ENCODE measurements around the gene IER2. TPM values are rescaled to one million over a fixed set of nuclear protein-coding genes. Genes with fewer than 3 reads are reported as not detected.

Gene IER2
- total RNA-seq, 1 experiment from 2014 or later, result 80.4 TPM

DNA sequence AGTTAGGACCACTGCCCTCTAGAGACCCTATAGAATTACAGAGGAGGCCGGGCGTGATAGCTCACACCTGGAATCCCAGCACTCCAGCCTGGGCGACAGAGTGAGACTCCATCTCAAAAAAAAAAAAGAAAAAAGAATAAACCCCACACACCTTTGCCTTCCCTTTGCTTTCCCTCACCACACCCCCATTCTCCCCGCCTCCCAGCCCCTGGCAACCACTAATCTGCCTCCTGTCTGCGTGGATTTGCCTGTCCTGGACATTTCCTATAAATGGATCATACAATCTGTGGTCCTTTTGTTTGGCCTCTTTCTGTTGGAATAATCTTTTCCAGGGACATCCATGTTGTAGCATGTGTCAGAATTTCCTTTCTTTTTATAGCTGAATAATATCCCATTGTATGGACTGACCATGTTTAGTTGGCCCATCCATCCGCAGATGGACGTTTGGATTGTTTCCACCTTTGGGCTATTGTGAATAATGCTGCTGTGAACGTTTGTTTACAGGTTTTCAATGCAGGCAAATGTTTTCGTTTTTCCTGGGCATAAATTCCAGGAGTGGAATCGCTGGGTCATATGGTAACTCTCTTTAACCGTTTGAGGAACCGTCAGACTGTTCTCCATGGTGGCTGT is 16.9 kb upstream of the IER2 start:
- ATAC-seq (no peak), DNase-seq (ENCODE audit: low read depth, low spot score) (no peak)
- no peak for TF ChIP-seq POLR2AphosphoS5 (IDR thresholded peaks at IDR 0.05; ENCODE audit: low read depth, low read length)
- TF ChIP-seq, protein P1, sequence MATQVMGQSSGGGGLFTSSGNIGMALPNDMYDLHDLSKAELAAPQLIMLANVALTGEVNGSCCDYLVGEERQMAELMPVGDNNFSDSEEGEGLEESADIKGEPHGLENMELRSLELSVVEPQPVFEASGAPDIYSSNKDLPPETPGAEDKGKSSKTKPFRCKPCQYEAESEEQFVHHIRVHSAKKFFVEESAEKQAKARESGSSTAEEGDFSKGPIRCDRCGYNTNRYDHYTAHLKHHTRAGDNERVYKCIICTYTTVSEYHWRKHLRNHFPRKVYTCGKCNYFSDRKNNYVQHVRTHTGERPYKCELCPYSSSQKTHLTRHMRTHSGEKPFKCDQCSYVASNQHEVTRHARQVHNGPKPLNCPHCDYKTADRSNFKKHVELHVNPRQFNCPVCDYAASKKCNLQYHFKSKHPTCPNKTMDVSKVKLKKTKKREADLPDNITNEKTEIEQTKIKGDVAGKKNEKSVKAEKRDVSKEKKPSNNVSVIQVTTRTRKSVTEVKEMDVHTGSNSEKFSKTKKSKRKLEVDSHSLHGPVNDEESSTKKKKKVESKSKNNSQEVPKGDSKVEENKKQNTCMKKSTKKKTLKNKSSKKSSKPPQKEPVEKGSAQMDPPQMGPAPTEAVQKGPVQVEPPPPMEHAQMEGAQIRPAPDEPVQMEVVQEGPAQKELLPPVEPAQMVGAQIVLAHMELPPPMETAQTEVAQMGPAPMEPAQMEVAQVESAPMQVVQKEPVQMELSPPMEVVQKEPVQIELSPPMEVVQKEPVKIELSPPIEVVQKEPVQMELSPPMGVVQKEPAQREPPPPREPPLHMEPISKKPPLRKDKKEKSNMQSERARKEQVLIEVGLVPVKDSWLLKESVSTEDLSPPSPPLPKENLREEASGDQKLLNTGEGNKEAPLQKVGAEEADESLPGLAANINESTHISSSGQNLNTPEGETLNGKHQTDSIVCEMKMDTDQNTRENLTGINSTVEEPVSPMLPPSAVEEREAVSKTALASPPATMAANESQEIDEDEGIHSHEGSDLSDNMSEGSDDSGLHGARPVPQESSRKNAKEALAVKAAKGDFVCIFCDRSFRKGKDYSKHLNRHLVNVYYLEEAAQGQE (IDR thresholded peaks at IDR 0.05; ENCODE audit: insufficient read depth in 1 of 2, low read depth in 2 of 2, low read length in 1 of 2), result no peak
- no peak for TF ChIP-seq CTCF (IDR thresholded peaks at IDR 0.05)
- no peak for TF ChIP-seq TCF7L2 (IDR thresholded peaks at IDR 0.05; ENCODE audit: low read depth, low read length)
- no peak for TF ChIP-seq SIN3A (IDR thresholded peaks at IDR 0.05; ENCODE audit: borderline replicate concordance, insufficient read depth, low read depth, low read length)
- Histone ChIP-seq H3K9me3 (ENCODE audit: control insufficient read depth, insufficient read depth, low read depth, low read length) (no peaks in the 10 kb centered on the region), H3K36me3 (ENCODE audit: control insufficient read depth, insufficient read depth, low read length) (no peaks in the 10 kb centered on the region; the same call in 1 of the 2 replicates), H3K4me1 (ENCODE audit: control insufficient read depth, insufficient read depth, low read length) (no peaks in the 10 kb centered on the region), H3K27ac (ENCODE audit: low read length) (no peak overlapping the region), H3K4me3 (ENCODE audit: low read depth in 2 of 2, low read length in 2 of 2) (no peak overlapping the region), H3K27me3 (ENCODE audit: control insufficient read depth, insufficient read depth, low read length) (no peaks in the 10 kb centered on the region)
- ChIA-PET POLR2A (interaction anchor here (0.5 to 0.7 kb wide), 3 partner anchors 14 to 115 kb away, joined by 8 to 12 read pairs (median 8); no protein-coding TSS in a partner anchor), CTCF (no interaction called here)
- no TSS peak for BruUV-seq (replicated peaks)
- intact Hi-C loops (cut with micrococcal nuclease; ENCODE audit: unreplicated experiment) (no loop called here), in situ Hi-C loops (cut with HindIII; ENCODE audit: low pct_unique_long_range_greater_than_20kb, low sequenced_read_pairs) (no loop called here)

DNA sequence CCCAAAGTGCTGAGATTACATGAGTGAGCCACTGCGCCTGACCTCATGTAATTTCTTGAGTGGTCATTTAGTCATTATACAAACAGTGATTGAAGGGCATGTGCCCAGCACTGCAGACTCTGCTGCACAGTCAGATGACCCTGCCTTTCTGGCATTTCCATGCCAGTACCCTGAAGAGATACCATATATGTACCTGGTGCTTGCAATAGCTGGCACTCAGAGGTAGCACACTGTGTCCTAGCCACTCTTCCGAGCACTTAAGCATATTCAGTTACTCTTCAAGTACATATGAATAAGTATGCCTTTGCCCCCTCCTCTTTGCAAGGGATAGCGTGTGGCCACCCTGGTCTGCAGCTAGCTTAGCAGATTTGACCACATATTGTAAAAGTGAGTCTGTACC is 15.6 kb upstream of the IER2 start:
- BruUV-seq (replicated peaks), result no TSS peak
- H3K27ac ChIP-seq (ENCODE audit: low read length), result no peak overlapping the region
- TF ChIP-seq, protein P1 (IDR thresholded peaks at IDR 0.05; ENCODE audit: insufficient read depth in 1 of 2, low read depth in 2 of 2, low read length in 1 of 2), result no peak
- TF ChIP-seq TCF7L2 (IDR thresholded peaks at IDR 0.05; ENCODE audit: low read depth, low read length), result no peak
- no peak for TF ChIP-seq POLR2AphosphoS5 (IDR thresholded peaks at IDR 0.05; ENCODE audit: low read depth, low read length)
- TF ChIP-seq CTCF (IDR thresholded peaks at IDR 0.05), result no peak
- no peak for TF ChIP-seq SIN3A (IDR thresholded peaks at IDR 0.05; ENCODE audit: borderline replicate concordance, insufficient read depth, low read depth, low read length)
- in situ Hi-C loops (cut with HindIII; ENCODE audit: low pct_unique_long_range_greater_than_20kb, low sequenced_read_pairs) (no loop called here), intact Hi-C loops (cut with micrococcal nuclease; ENCODE audit: unreplicated experiment) (no loop called here)
- no peaks in the 10 kb centered on the region for H3K4me1 ChIP-seq (ENCODE audit: control insufficient read depth, insufficient read depth, low read length)
- no peak overlapping the region for H3K4me3 ChIP-seq (ENCODE audit: low read depth in 2 of 2, low read length in 2 of 2)
- no peak for DNase-seq (ENCODE audit: low read depth, low spot score)
- no peaks in the 10 kb centered on the region; the same call in 1 of the 2 replicates for H3K36me3 ChIP-seq (ENCODE audit: control insufficient read depth, insufficient read depth, low read length)
- ATAC-seq, result no peak
- H3K9me3 ChIP-seq (ENCODE audit: control insufficient read depth, insufficient read depth, low read depth, low read length), result no peaks in the 10 kb centered on the region
- CTCF ChIA-PET, result no interaction called here
- POLR2A ChIA-PET, result no interaction called here
- H3K27me3 ChIP-seq (ENCODE audit: control insufficient read depth, insufficient read depth, low read length), result no peaks in the 10 kb centered on the region
